Measurements from ENCODE around the gene LSAMP.

The LSAMP gene

DNA sequence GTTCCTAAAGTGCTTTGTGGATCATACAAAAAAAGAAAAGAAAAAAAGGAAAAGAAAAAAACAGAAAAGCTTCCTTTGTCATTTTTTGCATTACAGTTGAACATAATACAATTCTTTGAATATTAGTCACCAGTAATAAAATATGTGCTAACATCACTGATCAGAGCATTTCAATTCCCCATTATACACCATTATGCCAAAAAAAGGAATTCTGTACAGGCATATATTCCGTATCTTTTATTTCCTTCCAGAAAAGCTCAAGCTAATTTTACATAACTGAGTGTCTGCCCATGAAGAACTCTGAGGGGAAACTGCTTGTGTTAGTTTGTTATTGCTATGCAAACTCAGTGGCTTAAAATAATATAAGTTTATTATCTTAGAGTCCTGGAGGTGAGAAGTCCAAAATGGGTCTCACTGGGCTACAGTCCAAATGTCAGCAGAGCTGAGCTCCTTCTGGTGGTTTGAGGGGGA lies 444.1 kb downstream of the LSAMP start:
- TF ChIP-seq CTCF (IDR thresholded peaks at IDR 0.05; ENCODE audit: insufficient read depth, low read depth, low read length, missing control alignments) = no peak

GRCh38 chr3:116000311-116000710 lies 445.0 kb downstream of the LSAMP start:
- TF ChIP-seq CTCF (IDR thresholded peaks at IDR 0.05; ENCODE audit: insufficient read depth, low read depth, low read length, missing control alignments) = no peak
- peak; percentile 66 for DNase-seq (ENCODE audit: low read depth)
- no peak overlapping the region for H3K4me3 ChIP-seq (ENCODE audit: low read depth, low read length)

More for the DNA sequence above, 444.1 kb downstream of the LSAMP start:
- no peak overlapping the region for H3K4me3 ChIP-seq (ENCODE audit: low read depth, low read length)
- no peak for DNase-seq (ENCODE audit: low read depth)

- no peak for TF ChIP-seq CTCF (IDR thresholded peaks at IDR 0.05; ENCODE audit: insufficient read depth, low read depth, low read length, missing control alignments)
- H3K4me3 ChIP-seq (ENCODE audit: low read depth, low read length) = no peak overlapping the region
- DNase-seq (ENCODE audit: low read depth) = peak; percentile 4
These were observed 445.7 kb downstream of the LSAMP start for GRCh38 chr3:115999613-116000012.

- no peak overlapping the region for H3K4me3 ChIP-seq (ENCODE audit: low read depth, low read length)
- no peak for DNase-seq (ENCODE audit: low read depth)
- no peak for TF ChIP-seq CTCF (IDR thresholded peaks at IDR 0.05; ENCODE audit: insufficient read depth, low read depth, low read length, missing control alignments)
These were observed 446.2 kb downstream of the LSAMP start for GRCh38 chr3:115999001-115999585.

DNA sequence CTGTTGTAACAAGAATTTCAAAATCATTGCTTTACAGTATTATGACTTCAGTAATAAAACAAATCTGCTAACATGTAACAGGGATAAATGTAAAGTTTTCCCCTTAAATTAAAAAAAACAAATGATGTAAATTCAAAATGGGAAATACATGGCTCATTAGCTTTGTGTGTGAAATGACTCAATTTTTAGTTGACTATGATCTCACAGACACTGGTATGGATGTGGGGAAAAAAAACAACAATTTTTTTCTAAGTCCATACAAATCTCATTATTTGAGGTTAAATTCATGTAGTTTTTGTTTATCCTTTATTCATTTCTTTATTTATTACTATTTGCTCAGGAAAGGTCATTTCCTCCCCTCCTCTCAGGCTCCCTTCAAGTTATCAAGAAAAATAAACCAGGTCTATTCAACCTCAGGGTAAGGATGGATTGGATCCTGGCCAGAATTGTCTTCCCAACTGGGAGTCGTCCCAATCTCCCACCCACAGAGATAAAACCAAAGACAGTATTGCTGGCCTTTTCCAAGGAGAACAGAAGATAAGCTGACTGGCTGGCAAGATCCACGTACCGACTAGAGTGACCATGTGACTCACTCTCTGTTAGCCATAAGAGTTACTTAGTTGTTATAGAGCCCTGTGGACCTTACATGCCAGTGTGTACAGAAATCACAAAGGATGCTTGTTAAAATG lies 448.7 kb downstream of the LSAMP start:
- no peak for DNase-seq (ENCODE audit: low read depth)
- no peak overlapping the region for H3K4me3 ChIP-seq (ENCODE audit: low read depth, low read length)
- no peak for TF ChIP-seq CTCF (IDR thresholded peaks at IDR 0.05; ENCODE audit: insufficient read depth, low read depth, low read length, missing control alignments)

DNA sequence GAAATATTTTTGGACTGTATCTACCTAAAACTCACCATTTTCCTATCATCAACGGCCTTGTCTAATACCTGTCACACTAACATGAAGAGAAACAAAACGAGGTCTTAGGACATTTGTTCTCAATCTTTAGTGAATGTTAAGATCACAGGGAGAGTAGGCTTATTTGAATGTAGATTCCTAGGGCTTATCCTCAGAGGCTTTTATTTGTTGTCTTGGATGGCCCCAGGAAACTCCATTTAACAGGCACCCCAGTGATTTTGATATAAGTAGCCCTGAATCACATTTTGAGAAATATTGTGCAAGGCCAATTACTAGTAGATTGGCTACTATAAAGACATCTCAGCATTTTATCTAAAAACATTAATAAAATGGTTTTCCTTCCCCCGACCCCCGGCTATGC lies 454.6 kb downstream of the LSAMP start:
- TF ChIP-seq CTCF (IDR thresholded peaks at IDR 0.05; ENCODE audit: insufficient read depth, low read depth, low read length, missing control alignments) = no peak
- DNase-seq (ENCODE audit: low read depth) = no peak
- H3K4me3 ChIP-seq (ENCODE audit: low read depth, low read length) = no peak overlapping the region
